ELF-1 (cell line): ENCODE data around the gene SLC35F3.
A peak's percentile ranks its signal among the peaks of the same experiment; 100 is the strongest.
"Not testable (repeated sequence)": the region's sequence is repeated elsewhere in the genome, so short reads cannot be mapped to it uniquely, and the experiment has no call there.

Source experiments
- DNase-seq: peaks from one replicate; pipeline ENCODE4 v3.0.0-alpha.2; 2016; ENCODE audit warnings: low read depth, low spot score

SLC35F3 gene

DNA sequence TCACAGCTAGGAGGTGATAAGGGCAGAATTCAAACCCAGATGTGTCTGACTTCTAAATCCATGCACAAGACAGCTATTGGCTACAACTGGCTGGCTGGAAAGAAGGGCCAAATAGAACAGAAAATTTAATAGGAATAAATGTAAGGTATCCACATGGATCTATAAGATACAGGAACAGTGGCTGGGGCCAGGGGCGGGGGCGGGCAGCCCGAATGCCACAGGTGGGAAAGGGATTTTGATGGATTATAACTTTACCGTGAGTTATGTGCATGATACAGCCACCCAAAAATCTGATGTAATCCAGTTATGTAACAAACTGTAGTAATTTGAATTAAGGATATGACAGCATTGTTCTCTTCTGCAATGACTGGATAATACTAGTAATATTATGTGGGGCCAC lies 381.7 kb downstream of the SLC35F3 start:
- no peak for DNase-seq

DNA sequence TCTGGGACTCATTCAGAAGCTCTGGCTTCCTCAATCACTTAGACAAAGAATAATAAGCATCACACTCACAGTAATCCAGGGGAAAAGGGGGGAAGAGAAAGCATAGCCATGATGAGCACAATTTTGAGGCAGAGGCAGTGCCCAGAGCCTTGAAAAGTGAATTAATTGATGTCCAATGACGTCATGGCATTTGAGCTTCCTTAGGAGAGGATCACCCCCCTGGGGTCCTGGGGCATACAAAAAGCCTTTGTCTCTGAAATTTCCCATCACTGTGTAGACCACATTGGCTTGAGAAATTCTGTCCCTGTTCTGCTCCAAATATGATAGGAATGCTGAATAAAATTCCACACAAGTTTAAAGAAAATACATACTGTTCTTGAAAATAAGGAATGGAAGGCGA lies 384.5 kb downstream of the SLC35F3 start:
- DNase-seq = no peak

DNA sequence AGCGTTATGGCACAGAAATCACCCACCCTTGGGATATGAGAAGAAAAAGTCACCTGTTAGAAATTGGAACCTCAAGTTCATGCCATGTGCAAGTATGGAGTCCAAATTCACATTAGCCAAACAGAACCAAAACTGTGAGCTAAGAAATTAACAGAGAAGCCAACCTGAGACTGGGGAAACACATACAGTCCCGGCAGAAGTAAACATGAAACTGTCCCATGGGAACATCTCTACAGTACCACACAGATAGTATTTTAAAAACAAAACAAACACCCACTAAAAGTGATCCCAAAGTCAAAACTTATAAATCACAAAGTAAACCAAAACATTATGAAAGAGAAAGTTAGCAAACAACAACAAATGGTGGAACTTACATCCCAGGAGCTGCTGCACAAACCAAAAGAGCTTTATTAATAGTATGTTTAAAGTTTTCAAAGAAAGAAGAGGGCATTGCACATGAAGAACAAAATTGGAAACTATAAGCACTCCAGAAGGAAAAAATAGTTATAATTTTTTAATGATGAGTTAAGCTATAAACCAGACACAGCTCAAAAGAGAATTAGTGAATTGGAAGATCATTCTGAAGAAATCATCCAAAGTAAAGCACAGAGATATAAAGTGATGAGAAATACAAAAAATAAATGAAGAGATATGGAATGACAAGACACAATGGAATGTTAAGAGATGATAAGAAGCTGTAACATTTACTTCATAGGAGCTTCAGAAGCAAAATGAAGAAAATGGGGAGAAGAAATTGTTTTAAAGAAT lies 385.2 kb downstream of the SLC35F3 start:
- DNase-seq = no peak

DNA sequence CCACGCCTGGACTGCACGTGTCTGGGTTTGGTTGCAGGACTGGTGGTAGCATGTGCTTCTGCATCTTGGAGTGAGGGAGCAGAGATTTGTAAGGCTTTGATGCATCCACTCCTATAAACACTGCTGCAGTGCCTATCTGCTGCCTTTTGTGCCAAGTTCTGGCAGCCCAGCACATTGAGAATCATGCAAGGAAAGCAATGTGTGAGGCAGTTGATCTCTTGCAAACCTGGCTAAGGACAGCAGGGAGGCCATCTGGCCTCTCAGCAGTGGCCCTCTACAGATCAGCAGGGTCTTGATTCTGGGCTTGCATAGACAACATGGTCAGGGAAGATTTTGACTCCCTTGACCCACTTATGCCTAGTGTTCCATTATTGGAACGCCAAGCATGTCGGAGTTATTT lies 387.5 kb downstream of the SLC35F3 start:
- DNase-seq = no peak

DNA sequence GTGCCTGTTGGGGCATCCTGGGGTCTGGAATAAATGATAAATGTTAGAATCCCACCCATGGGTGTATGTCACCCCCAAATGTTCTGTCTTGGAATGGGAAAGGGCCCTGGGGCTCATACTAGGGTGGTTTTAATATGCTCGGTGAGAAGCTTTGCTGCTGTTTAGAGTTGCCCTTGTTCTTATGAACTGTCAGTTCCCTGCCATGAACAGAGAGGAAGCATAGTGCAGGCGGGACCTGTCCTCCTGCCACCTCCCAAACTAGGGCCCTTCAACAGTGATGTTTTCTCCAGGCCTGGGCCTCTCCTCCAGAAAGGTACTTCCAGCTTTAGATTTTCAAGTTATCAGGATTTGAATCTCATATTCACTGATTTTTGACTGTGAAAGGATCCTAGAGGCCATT lies 388.1 kb downstream of the SLC35F3 start:
- no peak for DNase-seq

DNA sequence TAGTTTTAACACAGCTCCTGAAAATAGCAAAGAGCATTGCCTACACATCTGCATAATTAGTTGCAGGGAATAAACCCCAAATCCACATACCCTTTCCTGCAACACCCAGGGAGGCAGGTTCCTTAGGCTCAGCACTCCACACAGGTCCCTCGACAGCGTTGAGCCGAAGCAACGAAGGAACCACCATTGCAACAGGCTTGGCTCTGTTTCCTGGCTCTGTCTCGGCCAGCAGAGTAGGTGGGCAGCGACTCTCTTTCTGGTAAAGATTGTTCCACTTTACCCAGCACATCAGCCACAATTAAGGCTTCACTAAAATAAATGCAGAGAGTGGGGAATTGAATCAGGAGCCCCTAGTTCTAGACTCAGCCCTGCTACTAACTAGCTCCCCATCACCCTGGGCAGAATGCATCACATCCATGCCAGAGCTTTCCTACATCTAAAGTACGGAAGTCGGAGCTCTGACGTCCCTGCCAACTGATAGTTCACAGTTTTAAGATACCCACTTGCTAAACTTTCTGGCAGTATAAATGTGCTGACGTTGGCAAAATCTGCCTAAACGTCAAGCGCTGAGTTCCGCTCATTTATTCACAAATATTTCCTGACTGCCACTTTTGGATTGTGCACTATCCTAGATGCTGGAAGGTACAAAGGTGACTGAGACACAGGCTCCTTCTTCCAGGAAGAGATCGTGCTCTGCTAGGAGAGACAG lies 389.8 kb downstream of the SLC35F3 start:
- DNase-seq = no peak

DNA sequence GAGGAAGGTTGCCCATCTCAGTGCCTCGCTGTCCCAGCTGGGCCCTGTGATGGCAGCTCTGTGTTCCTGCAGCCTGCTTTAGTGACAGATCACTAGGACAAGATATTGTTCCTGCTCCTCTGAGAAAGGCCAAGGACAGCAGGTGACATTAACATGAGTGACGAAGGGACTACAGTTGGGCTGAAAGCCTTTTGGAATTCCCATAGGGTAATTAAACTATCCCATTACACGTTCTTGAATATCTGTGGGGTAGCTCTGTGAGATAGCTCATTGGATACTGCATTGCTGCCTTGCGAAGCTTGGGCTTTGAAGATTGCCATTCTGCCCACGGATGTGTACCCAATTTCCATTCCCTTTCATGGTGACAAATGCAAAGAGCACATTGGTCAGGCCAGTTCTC lies 390.6 kb downstream of the SLC35F3 start:
- DNase-seq = no peak

DNA sequence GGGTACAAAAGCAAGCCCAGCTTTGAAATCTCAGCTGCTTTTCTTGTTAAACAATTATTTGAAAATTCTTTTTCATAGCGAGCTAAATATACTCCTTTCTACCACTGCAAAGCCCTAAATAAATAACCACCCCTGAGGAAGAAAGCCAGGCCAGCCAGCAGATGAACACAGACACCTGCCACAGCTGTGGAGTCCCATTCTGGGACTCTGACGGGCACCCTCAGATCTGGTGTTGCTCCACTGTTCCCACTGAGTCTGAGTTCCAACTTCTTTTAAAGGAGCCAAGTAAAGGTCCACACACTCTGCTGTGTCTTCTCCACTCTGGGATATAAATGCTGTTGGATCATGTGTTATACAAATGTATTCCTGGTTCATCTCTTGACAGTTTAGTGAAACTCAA lies 391.1 kb downstream of the SLC35F3 start:
- DNase-seq = no peak

DNA sequence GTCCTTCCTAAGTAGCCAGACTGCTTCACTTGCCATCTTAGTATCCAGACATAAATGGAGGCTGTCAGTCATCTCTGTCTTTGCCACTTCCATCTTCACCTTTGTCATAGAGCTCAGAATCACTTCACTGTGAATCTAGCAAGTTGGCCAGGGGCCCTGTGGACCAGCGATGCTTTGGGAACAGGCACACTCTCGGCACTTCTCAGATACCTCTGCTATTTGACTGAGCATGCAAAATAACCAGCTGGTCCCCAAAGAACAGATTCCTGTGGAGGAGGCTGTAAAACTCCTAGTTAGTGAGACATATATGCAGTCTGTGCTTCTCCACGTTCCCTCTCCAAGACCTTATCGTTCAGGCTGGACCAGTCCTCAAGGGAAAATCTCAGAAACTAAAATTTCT lies 392.0 kb downstream of the SLC35F3 start:
- DNase-seq = no peak

DNA sequence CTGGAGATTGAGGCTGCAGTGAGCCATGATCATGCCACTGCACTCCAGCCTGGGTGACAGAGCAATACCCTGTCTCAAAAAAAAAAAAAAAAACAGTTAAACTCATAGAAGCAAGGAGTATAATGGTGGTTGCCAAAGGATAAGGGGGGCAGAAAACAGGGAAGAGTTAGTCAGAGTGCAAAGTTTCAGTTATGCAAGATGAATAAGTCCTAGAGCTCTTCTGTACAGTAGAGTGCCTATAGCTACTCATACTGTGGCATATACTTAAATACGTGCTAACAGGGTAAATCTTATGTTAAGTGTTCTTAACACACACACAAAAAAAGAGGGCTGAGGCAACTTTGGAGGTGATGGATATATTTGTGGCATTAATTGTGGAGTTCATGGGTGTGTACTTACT lies 393.2 kb downstream of the SLC35F3 start:
- no peak for DNase-seq

DNA sequence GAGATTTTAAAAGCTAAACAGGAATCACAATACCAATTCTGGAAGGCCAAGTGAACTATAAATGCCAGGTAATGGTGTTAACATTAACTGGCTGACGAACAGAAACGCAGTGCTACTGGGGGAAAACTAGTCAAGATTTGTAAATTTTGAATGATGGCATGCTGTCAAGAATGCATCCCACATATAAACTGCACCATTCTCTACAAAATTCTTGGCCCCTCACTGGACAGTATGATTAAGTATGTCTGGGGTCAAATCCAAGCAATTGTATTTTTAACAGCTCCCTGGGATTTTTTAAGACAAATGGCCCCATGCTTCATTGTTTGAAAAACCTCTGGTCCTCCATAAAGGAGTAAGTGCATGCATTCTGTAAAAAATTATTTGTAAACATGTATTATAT lies 395.6 kb downstream of the SLC35F3 start:
- DNase-seq = no peak

DNA sequence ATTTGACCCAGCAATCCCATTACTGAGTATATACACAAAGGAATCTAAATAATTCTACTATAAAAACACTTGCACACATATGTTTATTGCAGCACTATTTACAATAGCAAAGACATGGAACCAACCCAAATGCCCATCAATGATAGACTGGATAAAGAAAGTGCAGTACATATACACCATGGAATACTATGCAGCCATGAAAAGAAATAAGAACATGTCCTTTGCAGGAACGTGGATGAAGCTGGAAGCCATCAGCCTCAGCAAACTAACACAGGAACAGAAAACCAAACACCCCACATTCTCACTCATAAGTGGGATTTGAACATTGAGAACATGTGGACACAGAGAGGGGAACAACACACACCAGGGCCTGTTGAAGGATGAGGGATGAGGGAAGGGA lies 397.2 kb downstream of the SLC35F3 start:
- not testable (repeated sequence) for DNase-seq

DNA sequence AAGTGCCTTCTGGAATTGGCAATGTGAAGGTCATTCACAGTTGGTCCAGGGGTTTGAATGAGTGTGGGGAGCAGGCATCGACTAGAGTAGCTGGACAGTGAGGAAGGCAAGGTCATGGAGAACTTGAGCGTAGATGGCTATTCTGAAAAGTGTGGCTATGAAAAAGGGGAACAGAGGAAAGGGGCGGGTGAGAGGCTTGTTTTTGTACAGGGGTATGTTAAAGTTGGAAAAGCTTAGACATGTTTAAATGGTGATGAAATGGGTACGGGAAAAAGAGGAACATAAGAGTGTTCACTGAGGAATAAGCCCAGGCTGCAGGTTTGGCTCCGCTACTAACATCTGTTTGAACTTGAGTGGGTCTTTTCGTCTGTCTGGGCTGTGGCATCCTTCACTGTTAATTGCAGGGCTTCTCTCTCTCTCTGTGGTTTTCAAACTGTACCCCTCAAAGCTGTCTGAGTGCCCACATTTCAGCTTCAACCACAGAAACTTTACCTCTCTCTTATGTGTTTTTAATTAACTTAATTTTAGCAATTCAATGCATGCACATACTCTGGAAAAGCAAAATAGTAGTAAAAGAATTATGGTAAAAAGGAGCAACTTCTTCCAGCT lies 398.0 kb downstream of the SLC35F3 start:
- no peak for DNase-seq

DNA sequence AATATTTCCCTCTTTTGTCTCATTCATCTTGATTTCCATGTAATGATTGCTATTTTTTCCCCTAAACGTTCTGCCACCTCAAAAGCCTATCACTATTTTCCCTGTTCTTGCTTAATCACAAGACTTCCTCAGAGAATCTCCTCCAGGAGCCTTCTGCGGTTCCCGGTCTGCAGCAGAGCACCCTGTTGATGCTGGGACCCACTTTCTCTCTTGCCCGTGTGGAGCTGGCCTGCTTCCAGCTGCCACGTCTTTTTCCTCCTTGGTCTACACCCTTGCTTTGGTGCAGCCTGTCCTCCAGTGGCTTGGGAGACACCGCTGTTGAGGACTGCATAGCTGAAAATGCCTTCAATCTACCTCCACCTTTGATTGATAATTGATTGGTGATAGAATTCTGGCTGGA lies 398.8 kb downstream of the SLC35F3 start:
- DNase-seq = no peak

DNA sequence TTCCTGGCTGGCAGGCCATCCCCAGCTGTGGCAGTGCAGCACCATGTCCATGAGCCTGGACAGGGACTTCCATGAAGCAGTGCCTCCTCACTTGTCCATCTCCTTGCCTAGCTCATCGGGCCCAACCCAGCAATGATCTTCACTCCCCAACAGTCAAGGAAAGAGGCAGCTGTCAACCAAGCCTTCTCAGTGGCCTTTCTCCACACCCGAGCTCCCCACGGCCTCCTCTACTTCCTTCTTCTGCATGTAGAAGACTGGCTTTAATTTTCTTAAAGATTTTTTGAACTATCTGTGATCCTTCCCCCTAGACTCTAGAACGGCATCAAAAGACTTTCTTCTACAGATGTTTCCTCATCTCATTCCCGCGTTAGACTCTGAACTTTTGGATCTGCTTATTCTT lies 403.2 kb downstream of the SLC35F3 start:
- no peak for DNase-seq

DNA sequence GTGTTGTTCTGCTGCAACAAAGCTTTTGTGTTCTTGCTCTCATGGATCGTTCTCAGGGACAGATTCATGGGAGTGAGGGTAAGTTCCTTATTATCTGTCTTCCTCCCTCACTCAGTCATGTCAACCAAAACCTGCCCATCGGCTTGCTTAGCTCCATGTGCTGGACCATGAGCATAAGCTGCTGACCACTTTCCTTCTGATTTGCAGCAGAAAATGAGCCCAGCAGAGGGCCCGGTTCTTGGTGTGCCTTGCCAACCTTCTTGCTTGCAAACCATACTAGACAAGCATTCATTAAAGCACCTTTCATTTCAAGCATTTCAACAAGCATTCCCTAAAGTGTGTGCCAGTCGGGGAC lies 404.7 kb downstream of the SLC35F3 start:
- DNase-seq = no peak

DNA sequence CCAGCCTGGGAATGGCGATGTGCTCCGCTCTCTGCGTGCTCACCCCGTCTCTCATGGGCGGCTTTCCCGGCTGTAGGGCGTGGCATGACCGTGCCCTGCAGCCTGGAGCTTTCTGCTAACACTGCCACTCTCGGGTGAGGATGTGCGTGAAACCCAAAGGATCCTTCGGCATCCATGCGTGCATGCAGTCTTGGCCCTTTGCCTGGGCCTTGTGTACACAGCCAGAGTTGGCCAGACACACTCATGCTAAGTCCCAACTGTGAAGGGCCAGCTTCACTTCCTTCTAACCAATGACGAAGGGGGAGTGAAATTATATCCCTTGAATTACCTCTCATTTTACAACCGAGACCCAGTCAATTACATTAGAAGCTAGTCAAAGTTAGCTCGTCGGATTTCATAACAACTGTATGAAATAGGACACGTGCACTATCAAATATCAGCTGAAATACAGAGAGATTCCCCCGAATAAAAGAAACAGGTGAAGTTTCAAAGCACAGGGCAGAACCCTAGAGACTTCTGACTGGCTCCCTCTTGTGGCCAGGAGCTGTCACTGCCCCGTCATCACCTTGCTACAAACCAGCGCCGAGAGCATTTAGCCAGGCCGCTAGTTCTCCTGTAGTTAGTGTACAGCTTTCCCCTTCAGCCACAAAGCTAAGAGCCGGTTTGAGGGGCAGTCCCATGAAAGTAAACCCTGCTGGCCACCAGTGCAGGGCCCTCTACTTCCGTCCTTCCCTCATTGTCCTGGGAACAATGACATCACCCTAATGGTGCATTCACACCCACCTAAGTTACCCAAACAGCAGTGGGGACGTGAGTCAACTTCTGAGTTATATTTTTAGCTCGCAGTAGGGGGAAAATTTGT lies 405.4 kb downstream of the SLC35F3 start:
- peak; percentile 90 for DNase-seq

DNA sequence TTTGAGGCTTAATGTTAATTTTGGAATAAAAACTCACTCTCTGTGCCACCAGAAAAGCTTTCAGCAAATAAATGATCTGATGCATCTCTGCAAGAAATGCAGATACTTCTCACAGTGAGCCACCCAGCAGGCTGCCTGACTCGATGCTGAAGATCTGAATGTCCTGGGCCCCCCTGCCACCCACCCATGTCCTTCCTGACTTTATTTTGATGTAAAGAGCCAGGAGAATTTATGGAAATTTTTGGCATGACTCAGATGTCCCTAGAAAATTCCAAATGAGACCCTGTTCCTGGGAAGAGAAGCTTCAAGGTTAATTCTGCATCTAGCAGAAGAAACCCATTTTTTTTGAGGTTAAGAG lies 406.0 kb downstream of the SLC35F3 start:
- no peak for DNase-seq

DNA sequence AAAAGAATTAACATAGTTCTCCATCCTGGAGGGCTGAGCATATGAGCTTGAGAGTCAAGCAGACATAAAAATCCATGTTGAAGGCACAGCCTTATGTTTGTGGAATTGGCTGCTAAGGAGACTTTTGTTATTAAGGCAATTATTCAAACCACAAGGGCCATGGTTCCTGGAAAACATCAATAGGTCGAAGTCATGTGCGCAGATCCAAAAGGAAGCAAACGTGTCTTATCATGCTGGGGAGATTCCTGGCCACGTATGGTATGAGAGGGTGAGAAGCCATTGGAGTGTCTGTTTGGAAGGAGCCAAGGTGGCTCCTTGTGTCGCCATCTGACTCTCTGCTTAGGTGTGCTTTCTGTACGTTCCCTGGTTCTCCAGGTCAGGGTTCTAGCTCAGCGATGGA lies 406.9 kb downstream of the SLC35F3 start:
- no peak for DNase-seq

DNA sequence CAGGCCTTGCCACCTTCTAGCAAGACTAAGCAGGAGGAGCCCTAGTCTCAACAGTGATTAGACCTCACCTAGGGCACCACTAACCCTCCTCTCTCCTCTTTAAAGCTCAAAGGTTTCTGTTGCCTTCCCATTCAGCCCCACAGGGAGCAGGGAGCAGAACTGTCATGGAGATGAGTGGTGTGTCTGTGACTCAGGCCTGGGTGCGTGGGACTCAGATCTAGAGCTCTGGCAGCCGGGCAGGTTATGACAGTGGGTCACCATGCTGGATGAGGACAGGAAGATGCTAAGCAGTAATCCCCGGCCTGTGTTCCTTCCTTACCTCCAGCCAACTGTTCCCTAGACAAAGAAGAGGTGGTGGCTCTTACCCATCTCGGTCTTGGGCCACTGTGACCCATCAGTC lies 408.7 kb downstream of the SLC35F3 start:
- DNase-seq = no peak

DNA sequence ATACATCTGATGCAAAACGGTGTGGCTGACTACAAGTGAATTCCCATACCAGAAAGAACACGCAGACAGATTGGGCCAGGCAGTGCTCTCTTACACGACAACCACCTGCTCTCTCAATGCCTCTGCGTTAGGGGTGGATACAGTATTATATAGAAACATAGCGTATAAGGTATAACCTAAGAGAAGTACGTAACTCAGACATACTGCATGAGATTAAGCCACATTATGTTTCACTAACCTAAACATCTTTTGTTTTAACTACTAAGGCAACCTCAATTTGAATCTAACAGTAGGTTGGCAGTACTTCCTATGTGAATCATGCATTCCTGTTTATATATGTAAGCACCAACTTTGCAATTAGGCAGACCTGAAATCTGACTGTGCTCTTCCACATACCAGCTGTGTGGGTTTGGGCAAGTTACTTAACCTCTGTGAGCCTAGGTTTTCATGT lies 410.6 kb downstream of the SLC35F3 start:
- DNase-seq = no peak

DNA sequence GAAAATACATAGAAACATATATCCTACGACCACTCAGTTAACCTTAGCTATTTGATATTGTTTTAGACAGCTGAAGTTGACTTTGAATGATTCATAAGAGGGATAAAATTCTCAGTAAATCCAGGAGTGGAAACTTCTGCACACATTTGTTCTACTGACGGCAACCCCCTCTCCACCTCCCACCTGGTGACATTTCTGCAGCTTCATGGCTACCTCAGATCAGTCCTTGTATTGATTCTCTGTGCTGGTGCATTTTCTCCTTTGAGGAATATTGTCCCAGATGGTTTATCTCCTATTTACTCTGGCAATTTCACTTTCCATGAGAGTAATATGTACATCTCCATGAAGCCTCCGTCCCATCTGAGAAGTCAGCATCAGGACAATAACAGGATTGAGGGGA lies 411.1 kb downstream of the SLC35F3 start:
- no peak for DNase-seq
